OCI-LY3 (cell line): ENCODE measurements around the gene VAV2.

Experiments used
- CTCF ChIP-seq: fragments of 200-600, 300-600 bp; sonication (generic); IDR thresholded peaks from 2 replicates; pipeline ENCODE4 v1.5.1; 2014; ENCODE audit warnings: antibody characterized with exemption, low read length, low read depth
- EZH2phosphoT487 ChIP-seq: fragments of 200-600 bp; shearing (Covaris generic); IDR thresholded peaks from 2 replicates; pipeline ENCODE4 v1.6.1; 2018; ENCODE audit warnings: antibody characterized with exemption, mixed run types, low read depth

GRCh38 chr9:133891741-133892140, 100.4 kb downstream of the VAV2 start:
- TF ChIP-seq CTCF, result no peak
- no peak for TF ChIP-seq EZH2phosphoT487
